HepG2 (cell line): ENCODE results near the gene DHX30. TPM values are rescaled to one million over a fixed set of nuclear protein-coding genes. Genes with fewer than 3 reads are reported as not detected.

Experiments
- ATAC-seq: fragments of 200-7000 bp; cut with Tn5 transposase; 3 replicates; pipeline ENCODE4 v1.9.1; 2020; ENCODE audit warnings: mild to moderate bottlenecking, moderate library complexity
- BruUV-seq: library from RNA; stranded (reverse); fragments of 400-500 nt; replicated peaks from 2 replicates; lab custom pipeline; 2021; lab: Mats Ljungman, UMichigan
- CTCF ChIA-PET: fragments of 300-600 bp; formaldehyde crosslinking; extraction: SDS; loops from one replicate; lab custom pipeline; 2021; ENCODE audit warnings: low total read pairs, inconsistent platforms, low intra/inter-chr PET ratio; lab: Yijun Ruan, JAX
- POLR2A ChIA-PET: fragments of 350-600 bp; sonication (Branson Sonifier 250); formaldehyde crosslinking; loops from one replicate; lab custom pipeline; 2020; ENCODE audit warnings: antibody characterized with exemption, inconsistent platforms; lab: Yijun Ruan, JAX
- DNase-seq: peaks from one replicate; pipeline ENCODE4 v3.0.0-alpha.2; 2015; ENCODE audit warnings: low spot score
- FAIRE-seq: peaks from 3 replicates; lab custom pipeline; 2011; peaks lifted over from hg19 to GRCh38; lab: Jason Lieb, UNC
- H2AFZ ChIP-seq: one replicate; pipeline ENCODE4 v1.6.1; 2011; ENCODE audit warnings: low read length, inconsistent platforms
- H3K27ac ChIP-seq: fragments of 300-600 bp; 3 replicates; pipeline ENCODE4 v1.8.0; 2011; ENCODE audit warnings: mixed run types, mild to moderate bottlenecking, mixed read lengths, low read length, inconsistent platforms; ENCODE audit not compliant: insufficient read depth; ENCODE audit errors: extremely low read length
- H3K27me3 ChIP-seq, 2 experiments: fragments of 200-600 bp in 1 of 2; 2 replicates in 1 of 2; 3 replicates in 1 of 2; pipeline versions ENCODE4 v1.6.0 to v1.8.0; 2011; ENCODE audit warnings: low read length in 2 of 2, mild to moderate bottlenecking in 2 of 2, moderate library complexity in 2 of 2, inconsistent platforms in 1 of 2; ENCODE audit not compliant: insufficient read depth in 2 of 2, control insufficient read depth in 1 of 2
- H3K36me3 ChIP-seq, 2 experiments: fragments of 200-600 bp in 1 of 2; replicated peaks in 1 of 2; 2 replicates in 1 of 2; 3 replicates in 1 of 2; pipeline versions ENCODE4 v1.5.1 to v1.8.0; 2011; ENCODE audit warnings: low read length in 2 of 2, inconsistent platforms in 1 of 2; ENCODE audit not compliant: insufficient read depth in 2 of 2, control insufficient read depth in 1 of 2
- H3K4me1 ChIP-seq: 2 replicates; pipeline ENCODE4 v1.5.1; 2012; ENCODE audit warnings: low read length, inconsistent platforms; ENCODE audit not compliant: insufficient read depth
- H3K4me2 ChIP-seq: 2 replicates; pipeline ENCODE4 v1.6.0; 2011; ENCODE audit warnings: low read depth, low read length, inconsistent platforms
- H3K4me3 ChIP-seq, 3 experiments: fragments of 200-600 bp in 1 of 3; sonication (generic), shearing (Covaris generic) in 1 of 3; replicated peaks in 1 of 3; 2 replicates each; pipeline ENCODE4 v1.5.1; 2011 to 2016; ENCODE audit warnings: low read length in 3 of 3, inconsistent platforms in 2 of 3, low read depth in 2 of 3, mild to moderate bottlenecking in 2 of 3, control low read depth in 1 of 3, mixed read lengths in 1 of 3; ENCODE audit not compliant: insufficient read depth in 1 of 3
- H3K79me2 ChIP-seq: one replicate; pipeline ENCODE4 v1.6.1; 2011; ENCODE audit warnings: low read length, inconsistent platforms; ENCODE audit not compliant: insufficient read depth
- H3K9ac ChIP-seq: 2 replicates; pipeline ENCODE4 v1.6.0; 2011; ENCODE audit warnings: mild to moderate bottlenecking, low read depth, low read length, inconsistent platforms; ENCODE audit not compliant: insufficient read depth
- H3K9me3 ChIP-seq: 2 replicates; pipeline ENCODE4 v1.5.1; 2012; ENCODE audit warnings: mild to moderate bottlenecking, low read length
- H4K20me1 ChIP-seq: 2 replicates; pipeline ENCODE4 v1.6.0; 2011; ENCODE audit warnings: inconsistent platforms, mild to moderate bottlenecking, low read length, moderate library complexity; ENCODE audit not compliant: insufficient read depth
- RBM22 ChIP-seq: fragments of 200-400 bp; formaldehyde crosslinking; optimal IDR thresholded peaks from 2 replicates; pipeline ENCODE3; 2017; ENCODE audit warnings: mild to moderate bottlenecking, low read length, moderate library complexity
- RCOR2 ChIP-seq: IDR thresholded peaks from 2 replicates; pipeline ENCODE4 v1.6.1; 2016; ENCODE audit warnings: missing biosample characterization, missing genetic modification reagents
- TGIF2 ChIP-seq: IDR thresholded peaks from 2 replicates; pipeline ENCODE4 v1.6.1; 2016; ENCODE audit warnings: control low read depth, missing compliant biosample characterization
- ZIK1 ChIP-seq: sonication (generic); formaldehyde crosslinking; IDR thresholded peaks from 2 replicates; pipeline ENCODE4 v1.5.0; 2020; ENCODE audit warnings: mild to moderate bottlenecking, low read depth, missing genetic modification reagents, borderline replicate concordance
- ZNF343 ChIP-seq: sonication (generic); formaldehyde crosslinking; IDR thresholded peaks from 2 replicates; pipeline ENCODE4 v1.4.0; 2020; ENCODE audit warnings: mild to moderate bottlenecking, missing genetic modification reagents
- WGBS: methylation state at CpG from one replicate; pipeline ENCODE4 v1.1.6; 2017; ENCODE audit warnings: low lambda C conversion rate; 5-methylcytosine and 5-hydroxymethylcytosine counted together
- in situ Hi-C: cut with HindIII; loops from 2 replicates; pipeline ENCODE4 v1.10.0; 2017; ENCODE audit warnings: low pct_unique_long_range_greater_than_20kb; ENCODE audit not compliant: extremely low pct_ligation_motif_present
- intact Hi-C: fragments of 100-400 bp; cut with micrococcal nuclease; formaldehyde crosslinking; loops from one replicate; pipeline ENCODE4 v1.10.0; 2022; ENCODE audit not compliant: unreplicated experiment
- polyA plus RNA-seq, 8 experiments: library from polyadenylated mRNA; depleted of rRNA in 3 of 8; stranded (reverse) in 7 of 8; unstranded in 1 of 8; fragments of >200 nt; fragmentation: Illumina TruSeq in 4 of 8; extraction: Trizol in 4 of 8; gene quantifications; 2 replicates each; pipeline versions ENCODE4 v1.2.1 to v1.2.3, GENCODE V29; 2011 to 2016; ENCODE audit warnings: low read depth in 4 of 8, missing spikeins in 1 of 8, mixed read lengths in 1 of 8; ENCODE audit not compliant: insufficient read depth in 1 of 8
- total RNA-seq, 5 experiments: library from RNA; depleted of rRNA; stranded (reverse); fragments of >200 nt; fragmentation: Illumina TruSeq; extraction: Trizol; gene quantifications; 2 replicates each; pipeline ENCODE4 v1.2.3, GENCODE V29; 2016; ENCODE audit warnings: low read depth in 1 of 5
- TF ChIP-seq, protein P1 (sequence below): sonication (generic); formaldehyde crosslinking; IDR thresholded peaks from 2 replicates; pipeline ENCODE4 v1.5.0; 2020; ENCODE audit warnings: mild to moderate bottlenecking, missing genetic modification reagents
- TF ChIP-seq, protein P2 (sequence below): sonication (generic); formaldehyde crosslinking; IDR thresholded peaks from 2 replicates; pipeline ENCODE4 v1.4.0; 2020; ENCODE audit warnings: missing genetic modification reagents

Gene DHX30
- total and polyA plus RNA-seq, 2 of the 13 experiments (the other 11 are each of a cell fraction or from before 2014, with no cell fraction given): 30.6 to 59.4 TPM

- TF ChIP-seq TGIF2 (no peak), ZNF343 (CRISPR knock-in tag) (no peak), ZIK1 (CRISPR knock-in tag) (no peak), RBM22 (peak; percentile 49), RCOR2 (no peak)
- TF ChIP-seq, protein P1, sequence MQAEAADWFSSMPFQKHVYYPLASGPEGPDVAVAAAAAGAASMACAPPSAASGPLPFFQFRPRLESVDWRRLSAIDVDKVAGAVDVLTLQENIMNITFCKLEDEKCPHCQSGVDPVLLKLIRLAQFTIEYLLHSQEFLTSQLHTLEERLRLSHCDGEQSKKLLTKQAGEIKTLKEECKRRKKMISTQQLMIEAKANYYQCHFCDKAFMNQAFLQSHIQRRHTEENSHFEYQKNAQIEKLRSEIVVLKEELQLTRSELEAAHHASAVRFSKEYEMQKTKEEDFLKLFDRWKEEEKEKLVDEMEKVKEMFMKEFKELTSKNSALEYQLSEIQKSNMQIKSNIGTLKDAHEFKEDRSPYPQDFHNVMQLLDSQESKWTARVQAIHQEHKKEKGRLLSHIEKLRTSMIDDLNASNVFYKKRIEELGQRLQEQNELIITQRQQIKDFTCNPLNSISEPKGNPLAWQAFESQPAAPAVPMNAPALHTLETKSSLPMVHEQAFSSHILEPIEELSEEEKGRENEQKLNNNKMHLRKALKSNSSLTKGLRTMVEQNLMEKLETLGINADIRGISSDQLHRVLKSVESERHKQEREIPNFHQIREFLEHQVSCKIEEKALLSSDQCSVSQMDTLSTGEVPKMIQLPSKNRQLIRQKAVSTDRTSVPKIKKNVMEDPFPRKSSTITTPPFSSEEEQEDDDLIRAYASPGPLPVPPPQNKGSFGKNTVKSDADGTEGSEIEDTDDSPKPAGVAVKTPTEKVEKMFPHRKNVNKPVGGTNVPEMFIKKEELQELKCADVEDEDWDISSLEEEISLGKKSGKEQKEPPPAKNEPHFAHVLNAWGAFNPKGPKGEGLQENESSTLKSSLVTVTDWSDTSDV: no peak
- TF ChIP-seq, protein P2, sequence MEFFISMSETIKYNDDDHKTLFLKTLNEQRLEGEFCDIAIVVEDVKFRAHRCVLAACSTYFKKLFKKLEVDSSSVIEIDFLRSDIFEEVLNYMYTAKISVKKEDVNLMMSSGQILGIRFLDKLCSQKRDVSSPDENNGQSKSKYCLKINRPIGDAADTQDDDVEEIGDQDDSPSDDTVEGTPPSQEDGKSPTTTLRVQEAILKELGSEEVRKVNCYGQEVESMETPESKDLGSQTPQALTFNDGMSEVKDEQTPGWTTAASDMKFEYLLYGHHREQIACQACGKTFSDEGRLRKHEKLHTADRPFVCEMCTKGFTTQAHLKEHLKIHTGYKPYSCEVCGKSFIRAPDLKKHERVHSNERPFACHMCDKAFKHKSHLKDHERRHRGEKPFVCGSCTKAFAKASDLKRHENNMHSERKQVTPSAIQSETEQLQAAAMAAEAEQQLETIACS (CRISPR knock-in tag): no peak
- no peaks in the 10 kb centered on the region for H3K4me1 ChIP-seq
- no peaks in the 10 kb centered on the region for H4K20me1 ChIP-seq
- DNase-seq: no peak
- no TSS peak for BruUV-seq
- no peaks in the 10 kb centered on the region for H3K27me3 ChIP-seq
- no peak overlapping the region for H3K4me3 ChIP-seq
- no peak overlapping the region for H2AFZ ChIP-seq
- intact Hi-C loops (loop anchor here (2.0 kb wide), 1 partner anchor 139 kb away; no protein-coding TSS in a partner anchor), in situ Hi-C loops (loop anchor here (10.0 kb wide), 1 partner anchor 143 kb away; no protein-coding TSS in a partner anchor)
- ChIA-PET POLR2A (interaction anchor here (2.3 kb wide), 1 partner anchor 27 kb away, joined by 6 read pairs; no protein-coding TSS in a partner anchor), CTCF (no interaction called here)
- no peak for ATAC-seq
- H3K27ac ChIP-seq: no peak overlapping the region
- H3K79me2 ChIP-seq: no peaks in the 10 kb centered on the region
- no peaks in the 10 kb centered on the region for H3K9me3 ChIP-seq
- 92% methylated on average over 12 of the region's 12 CpGs for WGBS
- no peak for FAIRE-seq
- no peak overlapping the region for H3K4me2 ChIP-seq
- no peak overlapping the region for H3K9ac ChIP-seq
- peaks cover 36 to 72% of the 10 kb centered on the region in 2 experiments for H3K36me3 ChIP-seq
Measured at GRCh38 chr3:47851888-47852603, 49.1 kb downstream of the DHX30 start.
